Mesenchymal stem cell (in vitro differentiated cells and primary cell): ENCODE data around the gene SIGLEC15.
A peak's percentile ranks its signal among the peaks of the same experiment; 100 is the strongest.

Experiments
- DNase-seq: peaks from one replicate; pipeline ENCODE4 v3.0.0-alpha.2; 2013
- H2AFZ ChIP-seq: one replicate; pipeline ENCODE4 v1.6.1; 2013; ENCODE audit warnings: low read depth, mild to moderate bottlenecking, control low read depth, inconsistent platforms, low read length, moderate library complexity
- H2AK5ac ChIP-seq: 2 replicates; pipeline ENCODE4 v1.6.1; 2013; ENCODE audit warnings: low read length, moderate library complexity, mild to moderate bottlenecking, inconsistent platforms; ENCODE audit not compliant: severe bottlenecking
- H2BK120ac ChIP-seq: one replicate; pipeline ENCODE4 v1.6.1; 2013; ENCODE audit warnings: low read depth, mild to moderate bottlenecking, inconsistent platforms, low read length, moderate library complexity
- H2BK12ac ChIP-seq, 2 experiments: one replicate each; pipeline ENCODE4 v1.6.1; 2013; ENCODE audit warnings: inconsistent platforms in 2 of 2, low read length in 2 of 2, mild to moderate bottlenecking in 2 of 2, moderate library complexity in 2 of 2, control low read depth in 1 of 2
- H2BK15ac ChIP-seq: one replicate; pipeline ENCODE4 v1.6.1; 2013; ENCODE audit warnings: mild to moderate bottlenecking, low read depth, inconsistent platforms; ENCODE audit not compliant: poor library complexity, severe bottlenecking
- H2BK5ac ChIP-seq: 2 replicates; pipeline ENCODE4 v1.6.1; 2013; ENCODE audit warnings: low read depth, mild to moderate bottlenecking, low read length, control low read depth, inconsistent platforms; ENCODE audit not compliant: poor library complexity, severe bottlenecking
- H3K14ac ChIP-seq, 2 experiments: one replicate each; pipeline ENCODE4 v1.6.1; 2013; ENCODE audit warnings: inconsistent platforms in 2 of 2, low read length in 2 of 2, control low read depth in 1 of 2, mild to moderate bottlenecking in 1 of 2, moderate library complexity in 1 of 2
- H3K18ac ChIP-seq, 2 experiments: one replicate each; pipeline ENCODE4 v1.6.1; 2013; ENCODE audit warnings: inconsistent platforms in 2 of 2, low read length in 2 of 2, control low read depth in 1 of 2, low read depth in 1 of 2, mild to moderate bottlenecking in 1 of 2
- H3K23ac ChIP-seq, 2 experiments: one replicate each; pipeline ENCODE4 v1.6.1; 2013; ENCODE audit warnings: inconsistent platforms in 2 of 2, low read length in 2 of 2, mild to moderate bottlenecking in 2 of 2, moderate library complexity in 2 of 2, control low read depth in 1 of 2
- H3K27ac ChIP-seq: 2 replicates; pipeline ENCODE4 v1.5.1; 2013; ENCODE audit warnings: mild to moderate bottlenecking, moderate library complexity, low read length, control low read depth, inconsistent platforms; ENCODE audit not compliant: poor library complexity, severe bottlenecking
- H3K27me3 ChIP-seq, 2 experiments: 2 replicates each; pipeline versions ENCODE4 v1.6.1 to v1.7.0; 2013; ENCODE audit warnings: low read length in 2 of 2, mild to moderate bottlenecking in 2 of 2, moderate library complexity in 2 of 2, control low read depth in 1 of 2, inconsistent platforms in 1 of 2; ENCODE audit not compliant: control insufficient read depth in 1 of 2, insufficient read depth in 1 of 2
- H3K36me3 ChIP-seq, 2 experiments: 2 replicates each; pipeline versions ENCODE4 v1.6.1 to v1.7.0; 2013; ENCODE audit warnings: low read length in 2 of 2, control low read depth in 1 of 2, inconsistent platforms in 1 of 2, low read depth in 1 of 2, mild to moderate bottlenecking in 1 of 2; ENCODE audit not compliant: insufficient read depth in 2 of 2, control insufficient read depth in 1 of 2
- H3K4ac ChIP-seq, 2 experiments: one replicate each; pipeline ENCODE4 v1.6.1; 2013; ENCODE audit warnings: inconsistent platforms in 2 of 2, low read length in 2 of 2, mild to moderate bottlenecking in 2 of 2, moderate library complexity in 2 of 2, control low read depth in 1 of 2, low read depth in 1 of 2
- H3K4me1 ChIP-seq: 2 replicates; pipeline ENCODE4 v1.6.1; 2013; ENCODE audit warnings: low read depth, low read length, control low read depth; ENCODE audit not compliant: control insufficient read depth, insufficient read depth
- H3K4me2 ChIP-seq: 2 replicates; pipeline ENCODE4 v1.6.1; 2013; ENCODE audit warnings: low read length, mild to moderate bottlenecking, inconsistent platforms; ENCODE audit not compliant: poor library complexity, severe bottlenecking
- H3K4me3 ChIP-seq, 2 experiments: 2 replicates each; pipeline versions ENCODE4 v1.5.1 to v1.7.0; 2013; ENCODE audit warnings: low read length in 2 of 2, mild to moderate bottlenecking in 2 of 2, control low read depth in 1 of 2, low read depth in 1 of 2; ENCODE audit not compliant: insufficient read depth in 1 of 2
- H3K79me1 ChIP-seq: replicated peaks from 2 replicates; pipeline ENCODE4 v1.6.1; 2013; ENCODE audit warnings: mild to moderate bottlenecking, control low read depth, low read length, inconsistent platforms; ENCODE audit not compliant: poor library complexity, severe bottlenecking
- H3K9ac ChIP-seq: 2 replicates; pipeline ENCODE4 v1.7.0; 2013; ENCODE audit warnings: mild to moderate bottlenecking, low read length, moderate library complexity
- H3K9me3 ChIP-seq: 2 replicates; pipeline ENCODE4 v1.7.0; 2013; ENCODE audit warnings: mild to moderate bottlenecking, low read length; ENCODE audit not compliant: control insufficient read depth
- H4K8ac ChIP-seq: one replicate; pipeline ENCODE4 v1.6.1; 2013; ENCODE audit warnings: inconsistent platforms, mild to moderate bottlenecking, low read length, moderate library complexity
- H4K91ac ChIP-seq: one replicate; pipeline ENCODE4 v1.6.1; 2013; ENCODE audit warnings: mild to moderate bottlenecking, low read length, inconsistent platforms
- WGBS: methylation state at CpG from one replicate; pipeline ENCODE4 v1.1.7; 2013; ENCODE audit warnings: mixed read lengths; 5-methylcytosine and 5-hydroxymethylcytosine counted together

The SIGLEC15 gene

GRCh38 chr18:45877403-45877802, 51.9 kb downstream of the SIGLEC15 start:
- 96% methylated on average over 3 of the region's 3 CpGs for WGBS
- H3K9me3 ChIP-seq = peaks cover 17% of the 10 kb centered on the region

DNA sequence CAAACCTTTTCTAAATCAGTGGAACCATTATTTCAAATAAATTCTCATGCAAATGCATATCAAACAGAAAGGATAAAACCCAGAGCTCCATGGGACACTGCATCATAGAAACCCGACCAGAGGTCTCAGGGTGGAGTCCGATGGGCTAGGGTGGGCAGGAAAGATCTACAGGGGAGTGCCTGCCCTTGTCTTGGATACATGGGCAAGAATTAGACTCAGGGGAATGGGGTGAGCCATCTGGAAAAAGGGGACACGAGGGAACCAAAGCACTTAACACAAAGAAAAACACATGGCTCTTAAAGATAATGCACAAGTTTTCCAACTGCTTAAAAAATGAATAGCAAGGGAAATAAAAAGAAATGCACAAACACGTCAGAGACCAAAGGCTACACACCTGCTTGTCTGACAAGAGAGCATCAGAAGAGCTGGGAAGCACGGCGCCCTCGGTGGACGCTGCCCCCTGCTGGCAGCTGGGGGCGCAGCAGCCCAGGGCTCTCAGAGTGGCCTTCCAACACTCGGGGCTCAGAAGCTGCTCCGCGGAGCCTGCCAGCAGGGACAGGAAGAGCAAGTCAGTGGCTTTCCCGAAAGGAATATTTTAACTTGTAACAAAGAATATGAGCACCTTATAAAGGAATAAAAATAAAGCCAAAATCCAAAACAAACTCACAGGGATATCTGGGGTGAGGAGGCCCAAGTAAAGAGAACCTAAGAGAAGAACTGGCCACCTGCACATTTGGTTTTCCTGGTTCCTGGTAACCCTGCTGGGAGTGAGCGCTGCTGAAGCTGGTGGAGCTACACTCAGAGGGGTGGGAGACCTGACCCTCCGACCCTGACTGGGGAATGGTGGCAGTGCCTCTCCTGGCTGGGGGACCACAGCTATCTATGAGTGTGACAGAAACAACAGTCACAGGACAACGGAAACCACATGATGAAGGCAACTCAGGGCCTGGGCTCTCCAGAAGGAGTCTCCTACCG, 54.5 kb downstream of the SIGLEC15 start:
- DNase-seq = peak; percentile 59
- Histone ChIP-seq H3K4me1 (peaks cover 4% of the 10 kb centered on the region), H4K91ac (peak overlapping the region; percentile 22), H2BK12ac (no peak overlapping the region), H2BK5ac (no peak overlapping the region), H3K27ac (peak overlapping the region; percentile 24), H3K4me3 (no peak overlapping the region), H3K36me3 (peaks cover 39 to 78% of the 10 kb centered on the region in 2 experiments), H2BK15ac (no peak overlapping the region), H3K23ac (no peak overlapping the region), H3K27me3 (no peaks in the 10 kb centered on the region), H2AK5ac (no peak overlapping the region), H3K4ac (no peak overlapping the region), H4K8ac (peak overlapping the region; percentile 78), H3K14ac (no peak overlapping the region), H3K79me1 (peaks cover 20% of the 10 kb centered on the region), H3K9ac (peak overlapping the region; percentile 59), H3K9me3 (peaks cover 11% of the 10 kb centered on the region), H2BK120ac (no peak overlapping the region), H3K4me2 (no peak overlapping the region), H2AFZ (no peak overlapping the region), H3K18ac (peak overlapping the region in 1 of 2 experiments; percentile 59)
- WGBS = 43% methylated on average over 12 of the region's 17 CpGs

More at GRCh38 chr18:45877403-45877802, 51.9 kb downstream of the SIGLEC15 start:
- H4K8ac ChIP-seq = no peak overlapping the region
- no peak overlapping the region for H3K18ac ChIP-seq
- H2BK120ac ChIP-seq = no peak overlapping the region
- no peaks in the 10 kb centered on the region for H3K27me3 ChIP-seq
- no peak overlapping the region for H2AK5ac ChIP-seq
- H3K14ac ChIP-seq = no peak overlapping the region
- H3K27ac ChIP-seq = no peak overlapping the region
- no peak overlapping the region for H3K9ac ChIP-seq
- H2BK12ac ChIP-seq = no peak overlapping the region
- no peak overlapping the region for H3K23ac ChIP-seq
- H4K91ac ChIP-seq = no peak overlapping the region
- no peak overlapping the region for H3K4me3 ChIP-seq
- peaks cover 4% of the 10 kb centered on the region for H3K4me1 ChIP-seq
- H3K79me1 ChIP-seq = peaks cover 26% of the 10 kb centered on the region
- no peak overlapping the region for H2AFZ ChIP-seq
- H2BK15ac ChIP-seq = no peak overlapping the region
- DNase-seq = no peak
- no peak overlapping the region for H2BK5ac ChIP-seq
- no peak overlapping the region for H3K4ac ChIP-seq
- H3K4me2 ChIP-seq = no peak overlapping the region
- peaks cover 36 to 83% of the 10 kb centered on the region in 2 experiments for H3K36me3 ChIP-seq

GRCh38 chr18:45880876-45881558, 55.5 kb downstream of the SIGLEC15 start:
- H3K27me3 ChIP-seq = no peaks in the 10 kb centered on the region
- H3K4me3 ChIP-seq = no peak overlapping the region
- peaks cover 3% of the 10 kb centered on the region for H3K9me3 ChIP-seq
- peak overlapping the region; percentile 61 for H4K8ac ChIP-seq
- no peak overlapping the region for H4K91ac ChIP-seq
- no peak overlapping the region for H3K9ac ChIP-seq
- H3K14ac ChIP-seq = no peak overlapping the region
- no peak overlapping the region for H3K27ac ChIP-seq
- no peak overlapping the region for H3K23ac ChIP-seq
- H3K4me2 ChIP-seq = no peak overlapping the region
- H3K4me1 ChIP-seq = peaks cover 4% of the 10 kb centered on the region
- no peak overlapping the region for H2AFZ ChIP-seq
- no peak overlapping the region for H3K18ac ChIP-seq
- H2BK12ac ChIP-seq = no peak overlapping the region
- H2AK5ac ChIP-seq = no peak overlapping the region
- H2BK15ac ChIP-seq = no peak overlapping the region
- H2BK5ac ChIP-seq = no peak overlapping the region
- H3K36me3 ChIP-seq = peaks cover 34 to 71% of the 10 kb centered on the region in 2 experiments
- DNase-seq = no peak
- H3K79me1 ChIP-seq = peaks cover 19% of the 10 kb centered on the region
- no peak overlapping the region for H3K4ac ChIP-seq
- WGBS = 96% methylated on average over 2 of the region's 3 CpGs
- no peak overlapping the region for H2BK120ac ChIP-seq

- Histone ChIP-seq H3K4me1 (no peaks in the 10 kb centered on the region), H3K4me2 (no peak overlapping the region), H3K79me1 (peaks cover 10% of the 10 kb centered on the region), H3K4ac (no peak overlapping the region), H2BK15ac (no peak overlapping the region), H2BK120ac (no peak overlapping the region), H3K23ac (no peak overlapping the region), H3K18ac (no peak overlapping the region), H2BK12ac (no peak overlapping the region), H3K14ac (no peak overlapping the region), H4K8ac (no peak overlapping the region), H4K91ac (no peak overlapping the region), H3K9ac (no peak overlapping the region), H3K27me3 (no peaks in the 10 kb centered on the region), H3K9me3 (no peaks in the 10 kb centered on the region), H3K36me3 (peaks cover 20 to 65% of the 10 kb centered on the region in 2 experiments), H2AFZ (no peak overlapping the region), H2BK5ac (no peak overlapping the region), H2AK5ac (no peak overlapping the region), H3K27ac (no peak overlapping the region), H3K4me3 (no peak overlapping the region)
- 100% methylated on average over 5 of the region's 5 CpGs for WGBS
- no peak for DNase-seq
Observed at GRCh38 chr18:45887585-45887984, 62.1 kb downstream of the SIGLEC15 start.
